HG03045 (cell line): ENCODE results near the gene MAB21L3.

ENCODE experiments used
- ATAC-seq: cut with Tn5 transposase; IDR thresholded peaks from one replicate; pipeline ENCODE4 v1.9.1; 2021; ENCODE audit warnings: mild to moderate bottlenecking, moderate library complexity; ENCODE audit not compliant: unreplicated experiment

MAB21L3 gene

GRCh38 chr1:116107371-116107770, 3.8 kb upstream of the MAB21L3 start:
- ATAC-seq, result no peak

- ATAC-seq, result no peak
Observed at GRCh38 chr1:116111524-116112021, 374 bp downstream of the MAB21L3 start.

- no peak for ATAC-seq
Observed at GRCh38 chr1:116112388-116113140, 1.4 kb downstream of the MAB21L3 start.

- no peak for ATAC-seq
Observed at GRCh38 chr1:116113615-116114014, 2.4 kb downstream of the MAB21L3 start.

GRCh38 chr1:116115476-116116439, 4.6 kb downstream of the MAB21L3 start:
- ATAC-seq, result no peak

GRCh38 chr1:116118471-116118870, 7.3 kb downstream of the MAB21L3 start:
- no peak for ATAC-seq

GRCh38 chr1:116119876-116120275, 8.7 kb downstream of the MAB21L3 start:
- no peak for ATAC-seq

GRCh38 chr1:116122955-116123757, 12.0 kb downstream of the MAB21L3 start:
- no peak for ATAC-seq

GRCh38 chr1:116123837-116124533, 12.8 kb downstream of the MAB21L3 start:
- ATAC-seq, result no peak

- no peak for ATAC-seq
Observed at GRCh38 chr1:116125758-116126157, 14.6 kb downstream of the MAB21L3 start.

- ATAC-seq, result no peak
Observed at GRCh38 chr1:116126281-116126680, 15.1 kb downstream of the MAB21L3 start.

- ATAC-seq, result no peak
Observed at GRCh38 chr1:116127123-116127847, 16.1 kb downstream of the MAB21L3 start.

GRCh38 chr1:116127848-116128540, 16.8 kb downstream of the MAB21L3 start:
- ATAC-seq, result no peak

- no peak for ATAC-seq
Observed at GRCh38 chr1:116128664-116129063, 17.5 kb downstream of the MAB21L3 start.

- ATAC-seq, result no peak
Observed at GRCh38 chr1:116129537-116129936, 18.3 kb downstream of the MAB21L3 start.

GRCh38 chr1:116130356-116130755, 19.2 kb downstream of the MAB21L3 start:
- no peak for ATAC-seq

GRCh38 chr1:116131170-116131569, 20.0 kb downstream of the MAB21L3 start:
- no peak for ATAC-seq

- ATAC-seq, result no peak
Observed at GRCh38 chr1:116131866-116132605, 20.8 kb downstream of the MAB21L3 start.
